ENCODE measurements around the gene CELF1.
"Not testable (repeated sequence)": the region's sequence is repeated elsewhere in the genome, so short reads cannot be mapped to it uniquely, and the experiment has no call there.

CELF1 gene

GRCh38 chr11:47538741-47539565 lies 14.0 kb downstream of the CELF1 start:
- DNase-seq (ENCODE audit: low read depth): no peak

GRCh38 chr11:47536915-47537314 lies 16.0 kb downstream of the CELF1 start:
- DNase-seq (ENCODE audit: low read depth): no peak

GRCh38 chr11:47534704-47535251 lies 18.2 kb downstream of the CELF1 start:
- DNase-seq (ENCODE audit: low read depth): no peak

- DNase-seq (ENCODE audit: low read depth): peak; percentile 65
Observed at GRCh38 chr11:47533690-47534151, 19.2 kb downstream of the CELF1 start.

GRCh38 chr11:47532597-47533213 lies 20.2 kb downstream of the CELF1 start:
- DNase-seq (ENCODE audit: low read depth): no peak

- no peak for DNase-seq (ENCODE audit: low read depth)
Observed at GRCh38 chr11:47531666-47532065, 21.3 kb downstream of the CELF1 start.

- not testable (repeated sequence) for DNase-seq (ENCODE audit: low read depth)
Observed at GRCh38 chr11:47530721-47531120, 22.2 kb downstream of the CELF1 start.

GRCh38 chr11:47529951-47530350 lies 23.0 kb downstream of the CELF1 start:
- DNase-seq (ENCODE audit: low read depth): no peak

- no peak for DNase-seq (ENCODE audit: low read depth)
Observed at GRCh38 chr11:47527186-47527585, 25.7 kb downstream of the CELF1 start.

- DNase-seq (ENCODE audit: low read depth): not testable (repeated sequence)
Observed at GRCh38 chr11:47526032-47526431, 26.9 kb downstream of the CELF1 start.

GRCh38 chr11:47524291-47524874 lies 28.5 kb downstream of the CELF1 start:
- peak; percentile 34 for DNase-seq (ENCODE audit: low read depth)

GRCh38 chr11:47523490-47524225 lies 29.3 kb downstream of the CELF1 start:
- DNase-seq (ENCODE audit: low read depth): peak; percentile 91

GRCh38 chr11:47518212-47518964 lies 34.5 kb downstream of the CELF1 start:
- DNase-seq (ENCODE audit: low read depth): no peak

- no peak for DNase-seq (ENCODE audit: low read depth)
Observed at GRCh38 chr11:47516984-47517853, 35.7 kb downstream of the CELF1 start.

- no peak for DNase-seq (ENCODE audit: low read depth)
Observed at GRCh38 chr11:47516155-47516554, 36.8 kb downstream of the CELF1 start.

GRCh38 chr11:47514825-47515647 lies 37.9 kb downstream of the CELF1 start:
- DNase-seq (ENCODE audit: low read depth): peak; percentile 93

- DNase-seq (ENCODE audit: low read depth): no peak
Observed at GRCh38 chr11:47512701-47513100, 40.2 kb downstream of the CELF1 start.

- DNase-seq (ENCODE audit: low read depth): no peak
Observed at GRCh38 chr11:47511917-47512316, 41.0 kb downstream of the CELF1 start.

- DNase-seq (ENCODE audit: low read depth): peak; percentile 36
Observed at GRCh38 chr11:47510209-47510608, 42.7 kb downstream of the CELF1 start.

Data from iris pigment epithelial cell (primary cell).